Stimulated activated CD4-positive, alpha-beta T cell treated with anti-CD3 and anti-CD28 coated beads, Interleukin-12 subunit alpha, Interleukin-12 subunit beta, amount 100 ng/mL, for 24 hours (primary cell): Measurements from ENCODE around the gene RC3H2.
"Not testable (repeated sequence)": the region's sequence is repeated elsewhere in the genome, so short reads cannot be mapped to it uniquely, and the experiment has no call there.

Experiments used
- DNase-seq, 2 experiments: peaks; one replicate each; pipeline ENCODE4 v3.0.0-alpha.2; 2020; ENCODE audit warnings: low read depth in 2 of 2

Gene RC3H2

GRCh38 chr9:122918310-122918709 lies 13.2 kb upstream of the RC3H2 start:
- no peak for DNase-seq

GRCh38 chr9:122912964-122913673 lies 8.0 kb upstream of the RC3H2 start, which contains the start of gene ZBTB6:
TSS of gene ZBTB6 (minus strand) at chr9:122913323. CDS start at chr9:122912072, 1,251 bp downstream.
- peak; percentile 55 to 57 for DNase-seq

GRCh38 chr9:122912671-122912963 lies 7.5 kb upstream of the RC3H2 start:
- no peak for DNase-seq

GRCh38 chr9:122906122-122906521 lies 963 bp upstream of the RC3H2 start:
- DNase-seq = not testable (repeated sequence)

- peak; percentile 8 to 15 for DNase-seq
These were observed 715 bp downstream of the RC3H2 start for GRCh38 chr9:122904466-122904822.

GRCh38 chr9:122900791-122901190 lies 4.4 kb downstream of the RC3H2 start:
- no peak for DNase-seq

GRCh38 chr9:122897969-122898368 lies 7.2 kb downstream of the RC3H2 start:
- DNase-seq = no peak

- no peak for DNase-seq
These were observed 16.7 kb downstream of the RC3H2 start for GRCh38 chr9:122888480-122888879.

- no peak for DNase-seq
These were observed 22.0 kb downstream of the RC3H2 start for GRCh38 chr9:122883125-122883524.

GRCh38 chr9:122879443-122879842 lies 25.7 kb downstream of the RC3H2 start:
- DNase-seq = no peak

- no peak for DNase-seq
These were observed 29.6 kb downstream of the RC3H2 start for GRCh38 chr9:122875523-122875922.

GRCh38 chr9:122867276-122867675 lies 37.9 kb downstream of the RC3H2 start:
- not testable (repeated sequence) for DNase-seq

GRCh38 chr9:122866079-122866478 lies 39.1 kb downstream of the RC3H2 start:
- DNase-seq = no peak

- DNase-seq = no peak
These were observed 39.9 kb downstream of the RC3H2 start for GRCh38 chr9:122865300-122865699.

- DNase-seq = no peak
These were observed 41.8 kb downstream of the RC3H2 start for GRCh38 chr9:122863407-122863806.

GRCh38 chr9:122860319-122861142 lies 44.6 kb downstream of the RC3H2 start:
- no peak for DNase-seq

- DNase-seq = no peak
These were observed 47.3 kb downstream of the RC3H2 start for GRCh38 chr9:122857815-122858214.

GRCh38 chr9:122852085-122852786 lies 52.9 kb downstream of the RC3H2 start:
- not testable (repeated sequence) for DNase-seq

- DNase-seq = no peak
These were observed 56.8 kb downstream of the RC3H2 start for GRCh38 chr9:122848256-122848943.

- DNase-seq = no peak
These were observed 58.7 kb downstream of the RC3H2 start for GRCh38 chr9:122846371-122846940.

- no peak for DNase-seq
These were observed 60.0 kb downstream of the RC3H2 start for GRCh38 chr9:122845116-122845515.

- no peak for DNase-seq
These were observed 61.0 kb downstream of the RC3H2 start for GRCh38 chr9:122844137-122844536.
